Fibroblast of pulmonary artery (primary cell): ENCODE measurements around the gene COL4A3.

Source experiments
- DNase-seq: peaks from one replicate; pipeline ENCODE4 v3.0.0-alpha.2; 2010; ENCODE audit warnings: low read depth
- H3K4me3 ChIP-seq: replicated peaks from 2 replicates; pipeline ENCODE4 v1.5.1; 2011; ENCODE audit warnings: low read depth, mild to moderate bottlenecking, control low read depth, low read length, moderate library complexity
- CTCF ChIP-seq: IDR thresholded peaks from 2 replicates; pipeline ENCODE4 v1.5.1; 2011; ENCODE audit warnings: mild to moderate bottlenecking, control low read depth, low read length, inconsistent platforms; ENCODE audit errors: missing control alignments

The COL4A3 gene

GRCh38 chr2:227280895-227281294 is 116.5 kb downstream of the COL4A3 start:
- TF ChIP-seq CTCF = no peak
- DNase-seq = peak; percentile 19
- no peak overlapping the region for H3K4me3 ChIP-seq

GRCh38 chr2:227285741-227286236 is 121.4 kb downstream of the COL4A3 start:
- no peak for TF ChIP-seq CTCF
- no peak overlapping the region for H3K4me3 ChIP-seq
- no peak for DNase-seq

- DNase-seq = no peak
- TF ChIP-seq CTCF = no peak
- H3K4me3 ChIP-seq = no peak overlapping the region
Observed at GRCh38 chr2:227287771-227288170, 123.3 kb downstream of the COL4A3 start.

GRCh38 chr2:227292314-227292713 is 127.9 kb downstream of the COL4A3 start:
- no peak for TF ChIP-seq CTCF
- DNase-seq = no peak
- H3K4me3 ChIP-seq = no peak overlapping the region

- TF ChIP-seq CTCF = no peak
- DNase-seq = no peak
Observed at GRCh38 chr2:227293531-227293930, 129.1 kb downstream of the COL4A3 start.

GRCh38 chr2:227295806-227296205 is 131.4 kb downstream of the COL4A3 start:
- TF ChIP-seq CTCF = no peak
- H3K4me3 ChIP-seq = no peak overlapping the region
- no peak for DNase-seq

More at GRCh38 chr2:227293531-227293930, 129.1 kb downstream of the COL4A3 start:
- H3K4me3 ChIP-seq = no peak overlapping the region

- no peak for TF ChIP-seq CTCF
- DNase-seq = no peak
Observed at GRCh38 chr2:227296671-227297405, 132.4 kb downstream of the COL4A3 start.

More at GRCh38 chr2:227296671-227297405, 132.4 kb downstream of the COL4A3 start:
- H3K4me3 ChIP-seq = no peak overlapping the region
